SU-DHL-6 (cell line): Measurements from ENCODE around the gene POLG2.

ENCODE experiments used
- H2AFZ ChIP-seq: fragments of 200-600 bp; sonication (generic); 2 replicates; pipeline ENCODE4 v1.6.1; 2014; ENCODE audit warnings: low read depth, mild to moderate bottlenecking, moderate library complexity, mixed read lengths, antibody characterized with exemption, low read length; ENCODE audit not compliant: severe bottlenecking
- H3F3A ChIP-seq: fragments of 200-600 bp; shearing (Covaris generic); 2 replicates; pipeline ENCODE4 v1.6.0; 2016; ENCODE audit warnings: antibody characterized with exemption, mild to moderate bottlenecking; ENCODE audit not compliant: insufficient read depth
- H3K27ac ChIP-seq: fragments of 200-600 bp; sonication (generic); 2 replicates; pipeline ENCODE4 v1.5.1; 2016; ENCODE audit warnings: low read depth, mild to moderate bottlenecking, low read length, moderate library complexity, mixed read lengths
- H3K27me3 ChIP-seq: fragments of 200-600 bp; sonication (generic), shearing (Covaris generic); 2 replicates; pipeline ENCODE4 v1.6.0; 2014; ENCODE audit warnings: mild to moderate bottlenecking, low read length
- H3K36me3 ChIP-seq: fragments of 200-600 bp; sonication (generic); 2 replicates; pipeline ENCODE4 v1.6.1; 2014; ENCODE audit warnings: mild to moderate bottlenecking, low read length, mixed read lengths
- H3K4me2 ChIP-seq: fragments of 300-600, 200-600 bp; shearing (Covaris generic), sonication (generic); 2 replicates; pipeline ENCODE4 v1.6.0; 2014; ENCODE audit warnings: low read length, low read depth, mild to moderate bottlenecking; ENCODE audit not compliant: poor library complexity, severe bottlenecking
- H3K4me3 ChIP-seq: fragments of 200-600 bp; sonication (generic); 2 replicates; pipeline ENCODE4 v1.5.1; 2014; ENCODE audit warnings: antibody characterized with exemption, low read length, mild to moderate bottlenecking, mixed read lengths; ENCODE audit not compliant: insufficient read depth, poor library complexity, severe bottlenecking
- H3K79me2 ChIP-seq: fragments of 200-600 bp; sonication (generic); 2 replicates; pipeline ENCODE4 v1.6.1; 2014; ENCODE audit warnings: mild to moderate bottlenecking, low read length, moderate library complexity; ENCODE audit not compliant: insufficient read depth
- H3K9ac ChIP-seq: fragments of 200-600 bp; sonication (generic); 2 replicates; pipeline ENCODE4 v1.7.0; 2014; ENCODE audit warnings: mild to moderate bottlenecking, low read length
- H3K9me2 ChIP-seq: fragments of 200-600 bp; sonication (generic); replicated peaks from 2 replicates; pipeline ENCODE4 v1.6.1; 2014; ENCODE audit warnings: low read length; ENCODE audit not compliant: insufficient read depth
- H3K9me3 ChIP-seq: fragments of 200-600 bp; sonication (generic); 2 replicates; pipeline ENCODE4 v1.6.1; 2014; ENCODE audit warnings: low read length, mixed read lengths; ENCODE audit not compliant: insufficient read depth
- H4K20me1 ChIP-seq: fragments of 200-600 bp; sonication (generic); 2 replicates; pipeline ENCODE4 v1.6.1; 2014; ENCODE audit warnings: low read depth, mild to moderate bottlenecking, antibody characterized with exemption, low read length, moderate library complexity, mixed read lengths
- EZH2phosphoT487 ChIP-seq: fragments of 200-600 bp; sonication (generic), shearing (Covaris generic); conservative IDR thresholded peaks from 2 replicates; pipeline ENCODE4 v1.6.1; 2018; ENCODE audit warnings: mild to moderate bottlenecking, antibody characterized with exemption, low read length, moderate library complexity, mixed read lengths
- TF ChIP-seq, protein P1 (sequence below): fragments of 200-600 bp; sonication (generic); IDR thresholded peaks from one replicate; pipeline ENCODE4 v1.5.1; 2017; ENCODE audit warnings: antibody characterized with exemption, mild to moderate bottlenecking, low read length, moderate library complexity; ENCODE audit not compliant: insufficient read depth, poor library complexity, severe bottlenecking

Gene POLG2

DNA sequence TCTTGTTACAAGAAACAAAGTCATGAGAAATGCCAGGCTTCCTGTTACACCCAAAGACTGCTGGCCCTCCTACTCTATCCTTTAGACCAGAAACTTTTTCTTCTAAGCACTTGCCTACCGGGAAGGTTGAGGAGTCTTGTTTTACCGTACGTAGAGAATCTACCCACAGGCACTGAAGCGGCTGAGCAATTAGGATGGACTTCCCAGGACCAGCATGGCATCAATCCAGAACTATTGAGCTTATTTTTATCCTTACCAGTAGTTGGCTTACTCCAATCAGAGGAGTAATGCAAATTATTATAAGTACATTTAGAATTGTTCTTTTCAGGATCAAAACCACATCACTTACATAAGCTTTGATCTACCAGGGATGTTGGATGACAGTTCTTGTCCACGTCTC is 35.6 kb upstream of the POLG2 start:
- no peaks in the 10 kb centered on the region for H3K27me3 ChIP-seq
- H3F3A ChIP-seq: no peaks in the 10 kb centered on the region
- no peaks in the 10 kb centered on the region for H3K79me2 ChIP-seq
- H4K20me1 ChIP-seq: no peaks in the 10 kb centered on the region
- no peaks in the 10 kb centered on the region for H3K9me2 ChIP-seq
- H3K4me3 ChIP-seq: no peak overlapping the region
- no peak overlapping the region for H3K9ac ChIP-seq
- H3K36me3 ChIP-seq: peaks cover 55% of the 10 kb centered on the region
- H2AFZ ChIP-seq: no peak overlapping the region
- H3K4me2 ChIP-seq: no peak overlapping the region
- H3K27ac ChIP-seq: no peak overlapping the region
- H3K9me3 ChIP-seq: no peaks in the 10 kb centered on the region
- TF ChIP-seq EZH2phosphoT487: no peak
- TF ChIP-seq, protein P1, sequence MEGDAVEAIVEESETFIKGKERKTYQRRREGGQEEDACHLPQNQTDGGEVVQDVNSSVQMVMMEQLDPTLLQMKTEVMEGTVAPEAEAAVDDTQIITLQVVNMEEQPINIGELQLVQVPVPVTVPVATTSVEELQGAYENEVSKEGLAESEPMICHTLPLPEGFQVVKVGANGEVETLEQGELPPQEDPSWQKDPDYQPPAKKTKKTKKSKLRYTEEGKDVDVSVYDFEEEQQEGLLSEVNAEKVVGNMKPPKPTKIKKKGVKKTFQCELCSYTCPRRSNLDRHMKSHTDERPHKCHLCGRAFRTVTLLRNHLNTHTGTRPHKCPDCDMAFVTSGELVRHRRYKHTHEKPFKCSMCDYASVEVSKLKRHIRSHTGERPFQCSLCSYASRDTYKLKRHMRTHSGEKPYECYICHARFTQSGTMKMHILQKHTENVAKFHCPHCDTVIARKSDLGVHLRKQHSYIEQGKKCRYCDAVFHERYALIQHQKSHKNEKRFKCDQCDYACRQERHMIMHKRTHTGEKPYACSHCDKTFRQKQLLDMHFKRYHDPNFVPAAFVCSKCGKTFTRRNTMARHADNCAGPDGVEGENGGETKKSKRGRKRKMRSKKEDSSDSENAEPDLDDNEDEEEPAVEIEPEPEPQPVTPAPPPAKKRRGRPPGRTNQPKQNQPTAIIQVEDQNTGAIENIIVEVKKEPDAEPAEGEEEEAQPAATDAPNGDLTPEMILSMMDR: no peak

DNA sequence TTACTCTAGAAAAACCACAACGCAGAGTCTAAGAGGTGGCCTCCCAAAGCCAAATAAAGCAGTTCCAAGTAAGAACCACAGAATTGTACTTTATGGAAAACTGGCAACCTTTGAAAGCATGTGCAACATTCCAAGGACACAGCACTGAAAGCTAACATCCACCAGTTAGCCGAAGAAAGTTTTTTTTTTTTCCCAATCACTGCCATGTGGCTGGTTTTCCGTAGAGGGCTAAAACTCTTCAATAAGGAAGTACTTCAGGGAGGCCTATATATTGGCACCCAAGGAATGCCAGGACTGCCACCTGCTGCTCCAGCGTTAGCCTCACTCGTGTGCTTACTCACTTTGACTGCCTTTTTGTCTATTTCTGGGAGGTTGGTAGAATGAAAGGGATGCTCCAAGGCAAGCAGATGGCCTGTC is 35.1 kb upstream of the POLG2 start:
- H2AFZ ChIP-seq: no peak overlapping the region
- TF ChIP-seq EZH2phosphoT487: no peak
- TF ChIP-seq, protein P1: no peak
- no peak overlapping the region for H3K27ac ChIP-seq
- no peaks in the 10 kb centered on the region for H3F3A ChIP-seq
- H3K79me2 ChIP-seq: no peaks in the 10 kb centered on the region
- no peaks in the 10 kb centered on the region for H3K9me3 ChIP-seq
- H3K4me3 ChIP-seq: no peak overlapping the region
- no peaks in the 10 kb centered on the region for H3K27me3 ChIP-seq
- H3K36me3 ChIP-seq: peaks cover 51% of the 10 kb centered on the region
- H3K9ac ChIP-seq: no peak overlapping the region
- no peak overlapping the region for H3K4me2 ChIP-seq
- no peaks in the 10 kb centered on the region for H3K9me2 ChIP-seq
- no peaks in the 10 kb centered on the region for H4K20me1 ChIP-seq

- no peaks in the 10 kb centered on the region for H3K9me2 ChIP-seq
- H3K4me3 ChIP-seq: no peak overlapping the region
- no peak overlapping the region for H3K27ac ChIP-seq
- peaks cover 54% of the 10 kb centered on the region for H3K36me3 ChIP-seq
- no peaks in the 10 kb centered on the region for H3K9me3 ChIP-seq
- H3F3A ChIP-seq: no peaks in the 10 kb centered on the region
- no peaks in the 10 kb centered on the region for H3K79me2 ChIP-seq
- H3K9ac ChIP-seq: no peak overlapping the region
- H3K4me2 ChIP-seq: no peak overlapping the region
- H2AFZ ChIP-seq: no peak overlapping the region
- no peaks in the 10 kb centered on the region for H4K20me1 ChIP-seq
- TF ChIP-seq EZH2phosphoT487: no peak
- no peaks in the 10 kb centered on the region for H3K27me3 ChIP-seq
Measured at GRCh38 chr17:64529221-64529620, 32.4 kb upstream of the POLG2 start.

DNA sequence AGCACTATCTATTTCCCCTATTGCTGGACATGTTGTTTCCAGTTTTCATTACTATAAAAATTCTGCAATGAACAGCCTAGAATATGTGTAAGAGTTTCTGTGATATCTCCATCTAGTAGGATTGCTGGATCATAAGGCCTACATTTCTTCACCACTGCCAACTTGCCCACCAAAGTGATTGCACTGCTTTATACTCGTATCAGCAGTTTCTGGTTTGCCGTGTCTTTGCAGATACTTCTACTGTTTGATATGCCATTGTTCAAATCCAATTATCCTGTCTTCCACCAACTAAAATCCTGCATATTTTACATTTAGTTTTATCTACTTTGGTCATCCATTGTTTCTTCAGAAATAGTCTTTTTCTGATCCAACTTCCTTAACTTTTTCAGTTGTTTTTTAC is 31.1 kb upstream of the POLG2 start:
- H3K27ac ChIP-seq: no peak overlapping the region
- no peaks in the 10 kb centered on the region for H4K20me1 ChIP-seq
- no peaks in the 10 kb centered on the region for H3K9me2 ChIP-seq
- H2AFZ ChIP-seq: no peak overlapping the region
- H3K9ac ChIP-seq: no peak overlapping the region
- H3K9me3 ChIP-seq: no peaks in the 10 kb centered on the region
- H3K36me3 ChIP-seq: peaks cover 58% of the 10 kb centered on the region
- TF ChIP-seq, protein P1: no peak
- no peak for TF ChIP-seq EZH2phosphoT487
- no peaks in the 10 kb centered on the region for H3K27me3 ChIP-seq
- H3K4me3 ChIP-seq: no peak overlapping the region
- H3K4me2 ChIP-seq: no peak overlapping the region
- no peaks in the 10 kb centered on the region for H3K79me2 ChIP-seq
- no peaks in the 10 kb centered on the region for H3F3A ChIP-seq
